C4-2B (cell line): ENCODE measurements around the gene ADCY2.

Experiments used
- H3K27ac ChIP-seq: fragments of 450-650 bp; 2 replicates; pipeline ENCODE4 v1.5.1; 2017
- CTCF ChIP-seq: fragments of 450-650 bp; conservative IDR thresholded peaks from 2 replicates; pipeline ENCODE4 v1.5.1; 2017; ENCODE audit warnings: mild to moderate bottlenecking
- ZFX ChIP-seq: fragments of 450-650 bp; IDR thresholded peaks from 2 replicates; pipeline ENCODE4 v1.6.1; 2017

The ADCY2 gene

GRCh38 chr5:7529880-7530279, 133.9 kb downstream of the ADCY2 start:
- TF ChIP-seq CTCF (no peak), ZFX (no peak)

GRCh38 chr5:7533941-7534340, 138.0 kb downstream of the ADCY2 start:
- TF ChIP-seq CTCF: no peak
- no peak overlapping the region for H3K27ac ChIP-seq

More at GRCh38 chr5:7529880-7530279, 133.9 kb downstream of the ADCY2 start:
- no peak overlapping the region for H3K27ac ChIP-seq

GRCh38 chr5:7534505-7534904, 138.6 kb downstream of the ADCY2 start:
- no peak overlapping the region for H3K27ac ChIP-seq
- TF ChIP-seq ZFX (no peak), CTCF (no peak)

- H3K27ac ChIP-seq: no peak overlapping the region
- TF ChIP-seq CTCF (no peak), ZFX (no peak)
Measured at GRCh38 chr5:7537573-7537972, 141.6 kb downstream of the ADCY2 start.

- TF ChIP-seq CTCF: no peak
- H3K27ac ChIP-seq: no peak overlapping the region
Measured at GRCh38 chr5:7539571-7539970, 143.6 kb downstream of the ADCY2 start.

GRCh38 chr5:7540736-7541485, 145.0 kb downstream of the ADCY2 start:
- TF ChIP-seq CTCF (no peak), ZFX (no peak)
- H3K27ac ChIP-seq: no peak overlapping the region

GRCh38 chr5:7541898-7542297, 146.0 kb downstream of the ADCY2 start:
- TF ChIP-seq ZFX (no peak), CTCF (no peak)

More at GRCh38 chr5:7541898-7542297, 146.0 kb downstream of the ADCY2 start:
- H3K27ac ChIP-seq: no peak overlapping the region
